OCI-LY1 (cell line): ENCODE measurements around the gene CALHM4.
A peak's percentile ranks its signal among the peaks of the same experiment; 100 is the strongest.

Source experiments
- H2AFZ ChIP-seq: fragments of 200-600 bp; sonication (generic), shearing (Covaris generic); 2 replicates; pipeline ENCODE4 v1.6.0; 2014; ENCODE audit warnings: antibody characterized with exemption, mild to moderate bottlenecking, low read length
- H3F3A ChIP-seq: fragments of 200-600 bp; sonication (generic), shearing (Covaris generic); 2 replicates; pipeline ENCODE4 v1.6.0; 2014; ENCODE audit warnings: mild to moderate bottlenecking, antibody characterized with exemption, low read length, moderate library complexity; ENCODE audit not compliant: insufficient read depth
- H3K27ac ChIP-seq: fragments of 200-600 bp; sonication (generic); 2 replicates; pipeline ENCODE4 v1.5.1; 2014; ENCODE audit warnings: low read length, mixed run types, mild to moderate bottlenecking, low read depth; ENCODE audit not compliant: poor library complexity, severe bottlenecking
- H3K27me3 ChIP-seq: fragments of 200-600 bp; sonication (generic); 2 replicates; pipeline ENCODE4 v1.6.0; 2014; ENCODE audit warnings: antibody characterized with exemption, mild to moderate bottlenecking, low read length, moderate library complexity; ENCODE audit not compliant: insufficient read depth
- H3K36me3 ChIP-seq: fragments of 200-600 bp; sonication (generic); 2 replicates; pipeline ENCODE4 v1.6.1; 2014; ENCODE audit warnings: mild to moderate bottlenecking, antibody characterized with exemption, low read length, moderate library complexity, mixed read lengths; ENCODE audit not compliant: insufficient read depth
- H3K4me1 ChIP-seq: fragments of 200-600 bp; sonication (generic); 2 replicates; pipeline ENCODE4 v1.5.1; 2014; ENCODE audit warnings: mild to moderate bottlenecking, low read length, moderate library complexity; ENCODE audit not compliant: insufficient read depth, severe bottlenecking
- H3K4me2 ChIP-seq: fragments of 200-600 bp; sonication (generic), shearing (Covaris generic); 2 replicates; pipeline ENCODE4 v1.6.1; 2014; ENCODE audit warnings: low read length
- H3K4me3 ChIP-seq: fragments of 200-600 bp; sonication (generic); 2 replicates; pipeline ENCODE4 v1.5.1; 2014; ENCODE audit warnings: low read length, low read depth, mild to moderate bottlenecking, mixed read lengths; ENCODE audit not compliant: poor library complexity, severe bottlenecking
- H3K79me2 ChIP-seq: fragments of 200-600 bp; shearing (Covaris generic); 2 replicates; pipeline ENCODE4 v1.6.1; 2016; ENCODE audit warnings: mixed run types, low read length, mixed read lengths; ENCODE audit not compliant: insufficient read depth
- H3K9ac ChIP-seq: fragments of 200-600 bp; sonication (generic), shearing (Covaris generic); 2 replicates; pipeline ENCODE4 v1.6.1; 2014; ENCODE audit warnings: mild to moderate bottlenecking, low read length, mixed read lengths
- H3K9me2 ChIP-seq: fragments of 200-600 bp; sonication (generic), shearing (Covaris generic); 2 replicates; pipeline ENCODE4 v1.6.1; 2014; ENCODE audit warnings: low read depth, mild to moderate bottlenecking, low read length, mixed read lengths
- H3K9me3 ChIP-seq: fragments of 200-600 bp; shearing (Covaris generic); 2 replicates; pipeline ENCODE4 v1.6.1; 2014; ENCODE audit warnings: low read length, mixed read lengths
- H4K20me1 ChIP-seq: fragments of 200-600 bp; sonication (generic), shearing (Covaris generic); 2 replicates; pipeline ENCODE4 v1.6.0; 2016; ENCODE audit warnings: mild to moderate bottlenecking, low read length; ENCODE audit not compliant: insufficient read depth
- CTCF ChIP-seq: fragments of 200-600 bp; sonication (generic), shearing (Covaris generic); IDR thresholded peaks from 2 replicates; pipeline ENCODE4 v1.5.1; 2017; ENCODE audit warnings: mild to moderate bottlenecking, antibody characterized with exemption, low read length, moderate library complexity, mixed read lengths
- EZH2 ChIP-seq: fragments of 200-600 bp; sonication (generic), shearing (Covaris generic); IDR thresholded peaks from 2 replicates; pipeline ENCODE4 v1.8.0; 2017; ENCODE audit warnings: borderline replicate concordance, mixed run types, mild to moderate bottlenecking, antibody characterized with exemption, low read length, moderate library complexity, mixed read lengths

Gene CALHM4

GRCh38 chr6:116530436-116530835 is 23.1 kb upstream of the CALHM4 start:
- H3K9me2 ChIP-seq = no peaks in the 10 kb centered on the region
- H3K4me1 ChIP-seq = no peaks in the 10 kb centered on the region
- H3K4me3 ChIP-seq = no peak overlapping the region
- no peak overlapping the region for H2AFZ ChIP-seq
- H3K79me2 ChIP-seq = no peaks in the 10 kb centered on the region
- no peaks in the 10 kb centered on the region for H3F3A ChIP-seq
- no peaks in the 10 kb centered on the region for H3K36me3 ChIP-seq
- no peak overlapping the region for H3K9ac ChIP-seq
- no peaks in the 10 kb centered on the region for H3K27me3 ChIP-seq
- no peaks in the 10 kb centered on the region for H4K20me1 ChIP-seq
- TF ChIP-seq CTCF (no peak), EZH2 (no peak)
- no peak overlapping the region for H3K27ac ChIP-seq
- no peak overlapping the region for H3K4me2 ChIP-seq
- no peaks in the 10 kb centered on the region for H3K9me3 ChIP-seq

GRCh38 chr6:116531675-116532570 is 21.6 kb upstream of the CALHM4 start:
- Histone ChIP-seq H3K4me3 (no peak overlapping the region), H3K9ac (no peak overlapping the region), H3K27ac (no peak overlapping the region), H3K27me3 (no peaks in the 10 kb centered on the region), H3K36me3 (no peaks in the 10 kb centered on the region), H3K4me2 (no peak overlapping the region), H3F3A (no peaks in the 10 kb centered on the region), H2AFZ (no peak overlapping the region), H3K9me2 (no peaks in the 10 kb centered on the region), H3K9me3 (no peaks in the 10 kb centered on the region), H4K20me1 (no peaks in the 10 kb centered on the region), H3K4me1 (no peaks in the 10 kb centered on the region), H3K79me2 (no peaks in the 10 kb centered on the region)
- TF ChIP-seq CTCF (peak; percentile 75), EZH2 (no peak)

- Histone ChIP-seq H2AFZ (no peak overlapping the region), H3K27me3 (no peaks in the 10 kb centered on the region), H3K9me2 (no peaks in the 10 kb centered on the region), H3K36me3 (no peaks in the 10 kb centered on the region), H3K9ac (no peak overlapping the region), H3F3A (no peaks in the 10 kb centered on the region), H3K9me3 (no peaks in the 10 kb centered on the region), H3K4me1 (no peaks in the 10 kb centered on the region), H4K20me1 (no peaks in the 10 kb centered on the region), H3K27ac (no peak overlapping the region), H3K4me3 (no peak overlapping the region), H3K79me2 (no peaks in the 10 kb centered on the region), H3K4me2 (no peak overlapping the region)
- no peak for TF ChIP-seq EZH2
- no peak for TF ChIP-seq CTCF
Observed at GRCh38 chr6:116533233-116533957, 20.2 kb upstream of the CALHM4 start.
